HepG2 (cell line): ENCODE measurements around the gene PRKG1. TPM values are rescaled to one million over a fixed set of nuclear protein-coding genes. Genes with fewer than 3 reads are reported as not detected.
A peak's percentile ranks its signal among the peaks of the same experiment; 100 is the strongest.
"Not testable (repeated sequence)": the region's sequence is repeated elsewhere in the genome, so short reads cannot be mapped to it uniquely, and the experiment has no call there.

Source experiments
- ATAC-seq: fragments of 200-7000 bp; cut with Tn5 transposase; 3 replicates; pipeline ENCODE4 v1.9.1; 2020; ENCODE audit warnings: mild to moderate bottlenecking, moderate library complexity
- BruUV-seq: library from RNA; stranded (reverse); fragments of 400-500 nt; replicated peaks from 2 replicates; lab custom pipeline; 2021; lab: Mats Ljungman, UMichigan
- CTCF ChIA-PET: fragments of 300-600 bp; formaldehyde crosslinking; extraction: SDS; loops from one replicate; lab custom pipeline; 2021; ENCODE audit warnings: low total read pairs, inconsistent platforms, low intra/inter-chr PET ratio; lab: Yijun Ruan, JAX
- POLR2A ChIA-PET: fragments of 350-600 bp; sonication (Branson Sonifier 250); formaldehyde crosslinking; loops from one replicate; lab custom pipeline; 2020; ENCODE audit warnings: antibody characterized with exemption, inconsistent platforms; lab: Yijun Ruan, JAX
- DNase-seq: peaks from one replicate; pipeline ENCODE4 v3.0.0-alpha.2; 2015; ENCODE audit warnings: low spot score
- FAIRE-seq: peaks from 3 replicates; lab custom pipeline; 2011; peaks lifted over from hg19 to GRCh38; lab: Jason Lieb, UNC
- H2AFZ ChIP-seq: one replicate; pipeline ENCODE4 v1.6.1; 2011; ENCODE audit warnings: low read length, inconsistent platforms
- H3K27ac ChIP-seq: fragments of 300-600 bp; 3 replicates; pipeline ENCODE4 v1.8.0; 2011; ENCODE audit warnings: mixed run types, mild to moderate bottlenecking, mixed read lengths, low read length, inconsistent platforms; ENCODE audit not compliant: insufficient read depth; ENCODE audit errors: extremely low read length
- H3K27me3 ChIP-seq, 2 experiments: fragments of 200-600 bp in 1 of 2; 2 replicates in 1 of 2; 3 replicates in 1 of 2; pipeline versions ENCODE4 v1.6.0 to v1.8.0; 2011; ENCODE audit warnings: low read length in 2 of 2, mild to moderate bottlenecking in 2 of 2, moderate library complexity in 2 of 2, inconsistent platforms in 1 of 2; ENCODE audit not compliant: insufficient read depth in 2 of 2, control insufficient read depth in 1 of 2
- H3K36me3 ChIP-seq, 2 experiments: fragments of 200-600 bp in 1 of 2; replicated peaks in 1 of 2; 2 replicates in 1 of 2; 3 replicates in 1 of 2; pipeline versions ENCODE4 v1.5.1 to v1.8.0; 2011; ENCODE audit warnings: low read length in 2 of 2, inconsistent platforms in 1 of 2; ENCODE audit not compliant: insufficient read depth in 2 of 2, control insufficient read depth in 1 of 2
- H3K4me1 ChIP-seq: 2 replicates; pipeline ENCODE4 v1.5.1; 2012; ENCODE audit warnings: low read length, inconsistent platforms; ENCODE audit not compliant: insufficient read depth
- H3K4me2 ChIP-seq: 2 replicates; pipeline ENCODE4 v1.6.0; 2011; ENCODE audit warnings: low read depth, low read length, inconsistent platforms
- H3K4me3 ChIP-seq, 3 experiments: fragments of 200-600 bp in 1 of 3; sonication (generic), shearing (Covaris generic) in 1 of 3; replicated peaks in 1 of 3; 2 replicates each; pipeline ENCODE4 v1.5.1; 2011 to 2016; ENCODE audit warnings: low read length in 3 of 3, inconsistent platforms in 2 of 3, low read depth in 2 of 3, mild to moderate bottlenecking in 2 of 3, control low read depth in 1 of 3, mixed read lengths in 1 of 3; ENCODE audit not compliant: insufficient read depth in 1 of 3
- H3K79me2 ChIP-seq: one replicate; pipeline ENCODE4 v1.6.1; 2011; ENCODE audit warnings: low read length, inconsistent platforms; ENCODE audit not compliant: insufficient read depth
- H3K9ac ChIP-seq: 2 replicates; pipeline ENCODE4 v1.6.0; 2011; ENCODE audit warnings: mild to moderate bottlenecking, low read depth, low read length, inconsistent platforms; ENCODE audit not compliant: insufficient read depth
- H3K9me3 ChIP-seq: 2 replicates; pipeline ENCODE4 v1.5.1; 2012; ENCODE audit warnings: mild to moderate bottlenecking, low read length
- H4K20me1 ChIP-seq: 2 replicates; pipeline ENCODE4 v1.6.0; 2011; ENCODE audit warnings: inconsistent platforms, mild to moderate bottlenecking, low read length, moderate library complexity; ENCODE audit not compliant: insufficient read depth
- FOXA1 ChIP-seq, 2 experiments: fragments of 450-650 bp in 1 of 2; sonication (generic) in 1 of 2; formaldehyde crosslinking in 1 of 2; IDR thresholded peaks; 2 replicates each; pipeline versions ENCODE4 v1.4.0 to v1.6.1; 2016 to 2020; ENCODE audit warnings: missing genetic modification reagents in 1 of 2
- FOXA3 ChIP-seq: IDR thresholded peaks from 2 replicates; pipeline ENCODE4 v1.6.1; 2016; ENCODE audit warnings: missing genetic modification reagents, missing compliant biosample characterization
- WGBS: methylation state at CpG from one replicate; pipeline ENCODE4 v1.1.6; 2017; ENCODE audit warnings: low lambda C conversion rate; 5-methylcytosine and 5-hydroxymethylcytosine counted together
- in situ Hi-C: cut with HindIII; loops from 2 replicates; pipeline ENCODE4 v1.10.0; 2017; ENCODE audit warnings: low pct_unique_long_range_greater_than_20kb; ENCODE audit not compliant: extremely low pct_ligation_motif_present
- intact Hi-C: fragments of 100-400 bp; cut with micrococcal nuclease; formaldehyde crosslinking; loops from one replicate; pipeline ENCODE4 v1.10.0; 2022; ENCODE audit not compliant: unreplicated experiment
- polyA plus RNA-seq, 8 experiments: library from polyadenylated mRNA; depleted of rRNA in 3 of 8; stranded (reverse) in 7 of 8; unstranded in 1 of 8; fragments of >200 nt; fragmentation: Illumina TruSeq in 4 of 8; extraction: Trizol in 4 of 8; gene quantifications; 2 replicates each; pipeline versions ENCODE4 v1.2.1 to v1.2.3, GENCODE V29; 2011 to 2016; ENCODE audit warnings: low read depth in 4 of 8, missing spikeins in 1 of 8, mixed read lengths in 1 of 8; ENCODE audit not compliant: insufficient read depth in 1 of 8
- total RNA-seq, 5 experiments: library from RNA; depleted of rRNA; stranded (reverse); fragments of >200 nt; fragmentation: Illumina TruSeq; extraction: Trizol; gene quantifications; 2 replicates each; pipeline ENCODE4 v1.2.3, GENCODE V29; 2016; ENCODE audit warnings: low read depth in 1 of 5
- TF ChIP-seq, protein P1 (sequence below): IDR thresholded peaks from 2 replicates; pipeline ENCODE4 v1.4.0; 2020; ENCODE audit warnings: mild to moderate bottlenecking, missing genetic modification reagents
- TF ChIP-seq, protein P2 (sequence below): sonication (generic); formaldehyde crosslinking; IDR thresholded peaks from 2 replicates; pipeline ENCODE4 v1.4.0; 2020; ENCODE audit warnings: missing genetic modification reagents, borderline replicate concordance

The PRKG1 gene
- total and polyA plus RNA-seq, 2 of the 13 experiments (the other 11 are each of a cell fraction or from before 2014, with no cell fraction given), result 0.01 TPM; not detected in 1

DNA sequence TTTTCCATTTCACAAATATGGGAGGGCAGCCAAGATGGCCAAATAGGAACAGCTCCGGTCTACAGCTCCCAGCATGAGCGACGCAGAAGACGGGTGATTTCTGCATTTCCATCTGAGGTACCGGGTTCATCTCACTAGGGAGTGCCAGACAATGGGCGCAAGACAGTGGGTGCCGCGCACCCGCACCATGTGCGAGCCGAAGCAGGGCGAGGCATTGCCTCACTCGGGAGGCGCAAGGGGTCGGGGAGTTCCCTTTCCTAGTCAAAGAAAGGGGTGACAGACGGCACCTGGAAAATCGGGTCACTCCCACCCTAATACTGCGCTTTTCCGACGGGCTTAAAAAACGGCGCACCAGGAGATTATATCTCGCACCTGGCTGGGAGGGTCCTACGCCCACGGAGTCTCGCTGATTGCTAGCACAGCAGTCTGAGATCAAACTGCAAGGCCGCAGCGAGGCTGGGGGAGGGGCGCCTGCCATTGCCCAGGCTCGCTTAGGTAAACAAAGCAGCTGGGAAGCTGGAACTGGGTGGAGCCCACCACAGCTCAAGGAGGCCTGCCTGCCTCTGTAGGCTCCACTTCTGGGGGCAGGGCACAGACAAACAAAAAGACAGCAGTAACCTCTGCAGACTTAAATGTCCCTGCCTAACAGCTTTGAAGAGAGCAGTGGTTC is 89.2 kb downstream of the PRKG1 start:
- FAIRE-seq; H3K27ac ChIP-seq; H3K9ac ChIP-seq; CTCF ChIA-PET; H3K79me2 ChIP-seq; H4K20me1 ChIP-seq; DNase-seq; H3K4me1 ChIP-seq; H3K4me2 ChIP-seq; in situ Hi-C loops; H3K4me3 ChIP-seq; H3K9me3 ChIP-seq; BruUV-seq; H2AFZ ChIP-seq; H3K36me3 ChIP-seq; intact Hi-C loops; ATAC-seq; H3K27me3 ChIP-seq; POLR2A ChIA-PET; TF ChIP-seq FOXA1 (IDR thresholded peaks at IDR 0.05): not testable (repeated sequence)
- WGBS, result 78% methylated on average over 14 of the region's 30 CpGs
- TF ChIP-seq FOXA3 (CRISPR knock-in tag), result peak; percentile 36; the same call in 1 of the 2 replicates
- TF ChIP-seq, protein P1, sequence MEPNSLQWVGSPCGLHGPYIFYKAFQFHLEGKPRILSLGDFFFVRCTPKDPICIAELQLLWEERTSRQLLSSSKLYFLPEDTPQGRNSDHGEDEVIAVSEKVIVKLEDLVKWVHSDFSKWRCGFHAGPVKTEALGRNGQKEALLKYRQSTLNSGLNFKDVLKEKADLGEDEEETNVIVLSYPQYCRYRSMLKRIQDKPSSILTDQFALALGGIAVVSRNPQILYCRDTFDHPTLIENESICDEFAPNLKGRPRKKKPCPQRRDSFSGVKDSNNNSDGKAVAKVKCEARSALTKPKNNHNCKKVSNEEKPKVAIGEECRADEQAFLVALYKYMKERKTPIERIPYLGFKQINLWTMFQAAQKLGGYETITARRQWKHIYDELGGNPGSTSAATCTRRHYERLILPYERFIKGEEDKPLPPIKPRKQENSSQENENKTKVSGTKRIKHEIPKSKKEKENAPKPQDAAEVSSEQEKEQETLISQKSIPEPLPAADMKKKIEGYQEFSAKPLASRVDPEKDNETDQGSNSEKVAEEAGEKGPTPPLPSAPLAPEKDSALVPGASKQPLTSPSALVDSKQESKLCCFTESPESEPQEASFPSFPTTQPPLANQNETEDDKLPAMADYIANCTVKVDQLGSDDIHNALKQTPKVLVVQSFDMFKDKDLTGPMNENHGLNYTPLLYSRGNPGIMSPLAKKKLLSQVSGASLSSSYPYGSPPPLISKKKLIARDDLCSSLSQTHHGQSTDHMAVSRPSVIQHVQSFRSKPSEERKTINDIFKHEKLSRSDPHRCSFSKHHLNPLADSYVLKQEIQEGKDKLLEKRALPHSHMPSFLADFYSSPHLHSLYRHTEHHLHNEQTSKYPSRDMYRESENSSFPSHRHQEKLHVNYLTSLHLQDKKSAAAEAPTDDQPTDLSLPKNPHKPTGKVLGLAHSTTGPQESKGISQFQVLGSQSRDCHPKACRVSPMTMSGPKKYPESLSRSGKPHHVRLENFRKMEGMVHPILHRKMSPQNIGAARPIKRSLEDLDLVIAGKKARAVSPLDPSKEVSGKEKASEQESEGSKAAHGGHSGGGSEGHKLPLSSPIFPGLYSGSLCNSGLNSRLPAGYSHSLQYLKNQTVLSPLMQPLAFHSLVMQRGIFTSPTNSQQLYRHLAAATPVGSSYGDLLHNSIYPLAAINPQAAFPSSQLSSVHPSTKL (CRISPR knock-in tag), result peak; percentile 26; the same call in 1 of the 2 replicates
- TF ChIP-seq, protein P2, sequence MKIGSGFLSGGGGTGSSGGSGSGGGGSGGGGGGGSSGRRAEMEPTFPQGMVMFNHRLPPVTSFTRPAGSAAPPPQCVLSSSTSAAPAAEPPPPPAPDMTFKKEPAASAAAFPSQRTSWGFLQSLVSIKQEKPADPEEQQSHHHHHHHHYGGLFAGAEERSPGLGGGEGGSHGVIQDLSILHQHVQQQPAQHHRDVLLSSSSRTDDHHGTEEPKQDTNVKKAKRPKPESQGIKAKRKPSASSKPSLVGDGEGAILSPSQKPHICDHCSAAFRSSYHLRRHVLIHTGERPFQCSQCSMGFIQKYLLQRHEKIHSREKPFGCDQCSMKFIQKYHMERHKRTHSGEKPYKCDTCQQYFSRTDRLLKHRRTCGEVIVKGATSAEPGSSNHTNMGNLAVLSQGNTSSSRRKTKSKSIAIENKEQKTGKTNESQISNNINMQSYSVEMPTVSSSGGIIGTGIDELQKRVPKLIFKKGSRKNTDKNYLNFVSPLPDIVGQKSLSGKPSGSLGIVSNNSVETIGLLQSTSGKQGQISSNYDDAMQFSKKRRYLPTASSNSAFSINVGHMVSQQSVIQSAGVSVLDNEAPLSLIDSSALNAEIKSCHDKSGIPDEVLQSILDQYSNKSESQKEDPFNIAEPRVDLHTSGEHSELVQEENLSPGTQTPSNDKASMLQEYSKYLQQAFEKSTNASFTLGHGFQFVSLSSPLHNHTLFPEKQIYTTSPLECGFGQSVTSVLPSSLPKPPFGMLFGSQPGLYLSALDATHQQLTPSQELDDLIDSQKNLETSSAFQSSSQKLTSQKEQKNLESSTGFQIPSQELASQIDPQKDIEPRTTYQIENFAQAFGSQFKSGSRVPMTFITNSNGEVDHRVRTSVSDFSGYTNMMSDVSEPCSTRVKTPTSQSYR, result peak; percentile 91
- TF ChIP-seq FOXA1 (CRISPR knock-in tag; IDR thresholded peaks at IDR 0.05), result peak; percentile 64
